Caco-2 (cell line): ENCODE results near the gene ADCY5. TPM values are rescaled to one million over a fixed set of nuclear protein-coding genes. Genes with fewer than 3 reads are reported as not detected.

ENCODE experiments used
- BruUV-seq: library from RNA; stranded (reverse); fragments of 400-500 nt; replicated peaks from 2 replicates; lab custom pipeline; 2021; lab: Mats Ljungman, UMichigan
- CTCF ChIA-PET: fragments of 300-600 bp; sonication (Branson Sonifier 250); formaldehyde crosslinking; loops from one replicate; lab custom pipeline; 2022; ENCODE audit warnings: antibody characterized with exemption; lab: Charles Lee
- POLR2A ChIA-PET: fragments of 300-600 bp; sonication (Branson Sonifier 250); formaldehyde crosslinking; loops from one replicate; lab custom pipeline; 2022; ENCODE audit warnings: antibody characterized with exemption; lab: Charles Lee
- DNase-seq, 2 experiments: peaks; one replicate each; pipeline versions ENCODE4 v3.0.0 to v3.0.0-alpha.2; 2020 to 2022
- H3K27me3 ChIP-seq: replicated peaks from 2 replicates; pipeline ENCODE4 v1.6.0; 2011; ENCODE audit warnings: low read length; ENCODE audit not compliant: control insufficient read depth, insufficient read depth
- H3K36me3 ChIP-seq: 2 replicates; pipeline ENCODE4 v1.5.1; 2011; ENCODE audit warnings: low read length; ENCODE audit not compliant: control insufficient read depth, insufficient read depth
- H3K4me1 ChIP-seq: fragments of 250-450 bp; sonication (Bioruptor Pico); 2 replicates; pipeline ENCODE4 v1.5.1; 2020; ENCODE audit warnings: mild to moderate bottlenecking
- H3K4me3 ChIP-seq: 2 replicates; pipeline ENCODE4 v1.5.1; 2011; ENCODE audit warnings: low read depth, mild to moderate bottlenecking, control low read depth, low read length
- H3K9me3 ChIP-seq: fragments of 250-450 bp; sonication (Bioruptor Pico); 2 replicates; pipeline ENCODE4 v1.5.1; 2020; ENCODE audit warnings: mild to moderate bottlenecking, moderate library complexity
- H3K27ac Mint-ChIP-seq: one replicate; pipeline ENCODE4 v1.8.0; 2022; ENCODE audit warnings: mixed read lengths; ENCODE audit not compliant: unreplicated experiment
- H3K27me3 Mint-ChIP-seq: one replicate; pipeline ENCODE4 v1.8.0; 2022; ENCODE audit warnings: mixed read lengths; ENCODE audit not compliant: insufficient read depth, unreplicated experiment
- H3K36me3 Mint-ChIP-seq: one replicate; pipeline ENCODE4 v1.8.0; 2022; ENCODE audit warnings: mild to moderate bottlenecking, mixed read lengths; ENCODE audit not compliant: insufficient read depth, unreplicated experiment
- H3K4me1 Mint-ChIP-seq: one replicate; pipeline ENCODE4 v1.8.0; 2022; ENCODE audit warnings: low read depth, mixed read lengths; ENCODE audit not compliant: unreplicated experiment
- H3K4me3 Mint-ChIP-seq: one replicate; pipeline ENCODE4 v1.8.0; 2022; ENCODE audit warnings: mild to moderate bottlenecking, moderate library complexity, mixed read lengths; ENCODE audit not compliant: unreplicated experiment
- H3K9me3 Mint-ChIP-seq: one replicate; pipeline ENCODE4 v1.8.0; 2022; ENCODE audit warnings: mixed read lengths; ENCODE audit not compliant: unreplicated experiment
- intact Hi-C: fragments of 100-400 bp; cut with micrococcal nuclease; formaldehyde crosslinking; loops from one replicate; pipeline ENCODE4 v1.10.0; 2022; ENCODE audit not compliant: unreplicated experiment
- total RNA-seq: library from RNA; stranded (reverse); gene quantifications from 2 replicates; pipeline ENCODE4 v1.2.3, GENCODE V29; 2022
- TF ChIP-seq, protein P1 (sequence below), 2 experiments: fragments of 200-600 bp in 1 of 2; IDR thresholded peaks; 1 replicate in 1 of 2; 2 replicates in 1 of 2; pipeline versions ENCODE4 v1.5.1 to v1.8.0; 2011 to 2022; ENCODE audit warnings: antibody characterized with exemption in 1 of 2, control low read depth in 1 of 2, inconsistent platforms in 1 of 2, low read depth in 1 of 2, low read length in 1 of 2, mild to moderate bottlenecking in 1 of 2, moderate library complexity in 1 of 2; ENCODE audit not compliant: insufficient read depth in 1 of 2, severe bottlenecking in 1 of 2, unreplicated experiment in 1 of 2

Gene ADCY5
- total RNA-seq, 1 experiment from 2014 or later = 0.91 TPM

DNA sequence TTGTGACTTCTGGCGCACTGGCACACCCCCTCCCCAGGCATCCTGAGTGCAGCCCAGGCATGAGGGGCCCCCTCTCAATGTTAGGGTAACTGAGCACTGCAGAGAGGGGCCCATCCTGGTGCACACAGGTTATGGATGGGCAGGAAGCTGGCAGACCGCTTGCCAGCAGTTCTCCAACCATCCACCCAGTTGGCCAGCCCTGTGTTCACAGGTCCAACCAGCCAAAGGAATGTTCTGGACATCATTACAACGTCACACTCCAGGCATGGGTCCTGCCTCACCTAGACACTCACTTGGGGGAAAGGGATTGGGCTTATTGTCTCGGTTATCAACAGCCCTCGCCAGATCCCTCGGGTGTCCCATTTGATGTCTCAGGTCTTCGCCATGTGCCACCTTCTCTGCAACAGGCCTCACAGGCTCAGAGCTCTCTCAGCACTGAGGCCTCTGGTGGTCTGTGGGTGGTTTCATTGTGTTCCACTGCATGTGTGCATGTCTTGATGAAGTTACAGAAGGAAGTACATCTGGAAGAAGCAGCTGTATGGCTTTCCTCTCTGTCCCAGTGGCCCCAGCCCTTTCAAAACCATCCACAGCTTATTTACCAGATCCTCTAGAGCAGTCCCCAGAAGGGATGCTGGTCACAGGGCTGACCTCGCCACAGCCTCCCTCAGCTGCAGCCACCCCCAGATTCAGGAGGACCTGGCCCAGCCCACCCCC lies 23.7 kb downstream of the ADCY5 start:
- CTCF ChIA-PET = no interaction called here
- Mint-ChIP-seq H3K27me3 (peaks cover 3% of the 10 kb centered on the region), H3K9me3 (no peaks in the 10 kb centered on the region), H3K4me1 (no peaks in the 10 kb centered on the region), H3K27ac (no peak overlapping the region), H3K36me3 (no peaks in the 10 kb centered on the region), H3K4me3 (no peak overlapping the region)
- no peak overlapping the region for H3K4me3 ChIP-seq
- H3K36me3 ChIP-seq = no peaks in the 10 kb centered on the region
- no peaks in the 10 kb centered on the region for H3K27me3 ChIP-seq
- intact Hi-C loops = no loop called here
- no peak for DNase-seq
- TF ChIP-seq, protein P1, sequence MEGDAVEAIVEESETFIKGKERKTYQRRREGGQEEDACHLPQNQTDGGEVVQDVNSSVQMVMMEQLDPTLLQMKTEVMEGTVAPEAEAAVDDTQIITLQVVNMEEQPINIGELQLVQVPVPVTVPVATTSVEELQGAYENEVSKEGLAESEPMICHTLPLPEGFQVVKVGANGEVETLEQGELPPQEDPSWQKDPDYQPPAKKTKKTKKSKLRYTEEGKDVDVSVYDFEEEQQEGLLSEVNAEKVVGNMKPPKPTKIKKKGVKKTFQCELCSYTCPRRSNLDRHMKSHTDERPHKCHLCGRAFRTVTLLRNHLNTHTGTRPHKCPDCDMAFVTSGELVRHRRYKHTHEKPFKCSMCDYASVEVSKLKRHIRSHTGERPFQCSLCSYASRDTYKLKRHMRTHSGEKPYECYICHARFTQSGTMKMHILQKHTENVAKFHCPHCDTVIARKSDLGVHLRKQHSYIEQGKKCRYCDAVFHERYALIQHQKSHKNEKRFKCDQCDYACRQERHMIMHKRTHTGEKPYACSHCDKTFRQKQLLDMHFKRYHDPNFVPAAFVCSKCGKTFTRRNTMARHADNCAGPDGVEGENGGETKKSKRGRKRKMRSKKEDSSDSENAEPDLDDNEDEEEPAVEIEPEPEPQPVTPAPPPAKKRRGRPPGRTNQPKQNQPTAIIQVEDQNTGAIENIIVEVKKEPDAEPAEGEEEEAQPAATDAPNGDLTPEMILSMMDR (IDR thresholded peaks at IDR 0.05; ENCODE audit: insufficient read depth in 1 of 2, low read depth in 1 of 2, low read length in 1 of 2, severe bottlenecking in 1 of 2, unreplicated experiment in 1 of 2) = no peak
- H3K4me1 ChIP-seq = no peaks in the 10 kb centered on the region
- H3K9me3 ChIP-seq = no peaks in the 10 kb centered on the region
- no TSS peak for BruUV-seq
- POLR2A ChIA-PET = no interaction called here

DNA sequence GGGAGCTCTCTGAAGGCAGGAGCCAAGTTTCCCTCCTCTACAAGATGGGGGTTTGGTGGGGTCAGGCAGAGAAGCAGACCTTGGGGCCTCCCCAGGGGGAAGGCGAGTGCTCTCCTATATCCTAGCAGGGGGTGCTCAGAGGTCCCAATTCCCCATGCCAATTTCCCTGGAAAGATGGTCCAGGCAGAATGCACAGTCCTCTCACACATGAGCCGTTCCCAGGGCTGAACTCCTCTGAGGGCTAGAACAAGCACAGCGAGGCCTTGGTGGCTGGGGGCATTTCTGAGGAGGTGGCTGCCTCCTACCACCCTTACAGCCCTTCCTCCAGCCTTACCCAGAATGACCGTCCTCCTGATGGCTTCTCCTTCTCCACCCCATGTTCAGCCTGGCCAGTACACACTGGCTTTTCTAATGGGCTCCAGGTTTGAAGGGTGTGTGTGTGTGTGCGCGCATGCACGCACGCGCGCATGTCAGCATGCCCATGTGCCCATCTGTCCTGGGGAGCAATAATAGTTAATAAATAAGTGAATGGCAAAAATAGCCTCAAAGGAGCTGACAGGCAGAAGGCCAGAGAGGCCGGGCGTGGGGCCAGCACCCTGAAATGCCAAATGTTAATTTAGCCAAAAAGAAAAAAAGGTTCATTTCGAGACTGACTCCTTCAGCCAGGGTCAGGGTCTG lies 24.4 kb downstream of the ADCY5 start:
- Mint-ChIP-seq H3K4me1 (no peaks in the 10 kb centered on the region), H3K4me3 (no peak overlapping the region), H3K36me3 (no peaks in the 10 kb centered on the region), H3K9me3 (no peaks in the 10 kb centered on the region), H3K27me3 (peaks cover 3% of the 10 kb centered on the region), H3K27ac (no peak overlapping the region)
- no TSS peak for BruUV-seq
- H3K4me1 ChIP-seq = no peaks in the 10 kb centered on the region
- CTCF ChIA-PET = no interaction called here
- intact Hi-C loops = no loop called here
- POLR2A ChIA-PET = no interaction called here
- H3K4me3 ChIP-seq = no peak overlapping the region
- H3K27me3 ChIP-seq = no peaks in the 10 kb centered on the region
- H3K36me3 ChIP-seq = no peaks in the 10 kb centered on the region
- no peak for DNase-seq
- H3K9me3 ChIP-seq = no peaks in the 10 kb centered on the region
- TF ChIP-seq, protein P1 (IDR thresholded peaks at IDR 0.05; ENCODE audit: insufficient read depth in 1 of 2, low read depth in 1 of 2, low read length in 1 of 2, severe bottlenecking in 1 of 2, unreplicated experiment in 1 of 2) = no peak

DNA sequence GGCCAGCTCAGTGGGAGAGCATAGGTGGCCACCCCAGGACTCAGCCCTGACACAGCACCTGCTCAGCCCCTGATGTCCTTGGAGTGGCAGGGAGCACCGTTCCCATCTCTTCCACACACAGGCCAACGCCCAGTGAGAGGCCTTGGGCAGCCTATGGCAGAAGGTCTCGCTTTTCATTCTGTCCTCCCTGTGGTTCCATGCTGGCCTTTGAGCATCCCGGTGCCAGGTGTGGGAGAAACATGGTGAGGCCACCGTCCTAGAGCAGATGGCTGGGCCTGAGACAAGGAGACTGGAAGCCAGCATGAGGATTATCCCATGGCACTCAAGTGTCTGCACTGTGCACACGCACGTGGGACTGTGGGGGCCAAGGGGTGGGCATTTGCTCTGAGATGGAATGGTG lies 25.1 kb downstream of the ADCY5 start:
- ChIA-PET POLR2A (no interaction called here), CTCF (interaction anchor here (0.6 to 1.0 kb wide), 2 partner anchors 14 to 18 kb away, joined by 3 to 10 read pairs; no protein-coding TSS in a partner anchor)
- Histone ChIP-seq H3K36me3 (no peaks in the 10 kb centered on the region), H3K9me3 (no peaks in the 10 kb centered on the region), H3K27me3 (no peaks in the 10 kb centered on the region), H3K4me1 (no peaks in the 10 kb centered on the region), H3K4me3 (no peak overlapping the region)
- no peaks in the 10 kb centered on the region for H3K9me3 Mint-ChIP-seq
- no peak for DNase-seq
- no peak overlapping the region for H3K27ac Mint-ChIP-seq
- intact Hi-C loops = no loop called here
- H3K36me3 Mint-ChIP-seq = no peaks in the 10 kb centered on the region
- H3K4me3 Mint-ChIP-seq = no peak overlapping the region
- H3K4me1 Mint-ChIP-seq = no peaks in the 10 kb centered on the region
- TF ChIP-seq, protein P1 (IDR thresholded peaks at IDR 0.05; ENCODE audit: insufficient read depth in 1 of 2, low read depth in 1 of 2, low read length in 1 of 2, severe bottlenecking in 1 of 2, unreplicated experiment in 1 of 2) = no peak
- H3K27me3 Mint-ChIP-seq = peaks cover 3% of the 10 kb centered on the region
- no TSS peak for BruUV-seq
